ENCODE data around the gene NR6A1.
A peak's percentile ranks its signal among the peaks of the same experiment; 100 is the strongest.

NR6A1 gene

DNA sequence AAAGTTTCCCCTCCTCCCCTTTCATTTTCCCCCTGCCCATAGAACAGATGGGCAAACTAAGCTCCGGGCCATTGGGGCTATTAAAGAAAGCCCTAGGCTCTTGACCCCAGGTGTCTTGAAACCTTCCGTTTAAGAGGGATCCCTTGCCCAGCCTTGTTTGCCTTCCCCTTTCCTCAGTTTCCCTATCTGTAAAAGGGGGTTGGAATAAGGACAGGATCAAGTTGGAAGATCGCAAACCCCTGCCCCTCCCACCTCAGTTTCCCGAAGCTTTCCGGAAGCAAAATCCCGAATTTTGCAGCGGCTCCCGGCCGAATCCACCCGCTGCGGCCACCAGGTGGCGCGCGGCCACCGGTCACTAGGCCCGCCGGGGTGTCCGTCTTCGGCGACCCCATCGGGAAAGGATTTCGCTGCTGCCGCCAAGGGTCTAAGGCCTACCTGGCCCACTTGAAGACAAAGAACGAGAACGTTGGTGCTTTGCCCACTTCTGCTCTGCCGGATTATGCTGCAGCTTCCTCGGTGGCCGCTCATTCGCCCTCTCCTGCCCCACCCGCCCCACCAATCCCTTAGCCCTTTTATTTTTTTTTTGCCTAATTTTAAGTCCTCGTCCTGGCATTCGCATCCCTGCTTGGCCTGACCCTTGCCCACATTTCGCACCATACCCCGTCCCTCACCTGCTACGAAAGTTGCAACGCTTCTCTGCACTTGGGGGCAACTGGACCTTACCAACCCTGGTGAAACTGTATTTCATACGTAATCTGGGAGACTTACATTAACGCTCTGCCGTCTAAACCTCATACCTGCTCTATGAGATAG, 962 bp upstream of the NR6A1 start:
- H3K4me3 ChIP-seq (ENCODE audit: low read length, poor library complexity, severe bottlenecking) = peak overlapping the region; percentile 88
- H3K9me2 ChIP-seq (replicated peaks; ENCODE audit: low read depth, low read length) = no peaks in the 10 kb centered on the region
- peaks cover 16% of the 10 kb centered on the region for H3K79me2 ChIP-seq (ENCODE audit: insufficient read depth, low read length)
- H3K9ac ChIP-seq (ENCODE audit: low read depth, low read length, poor library complexity, severe bottlenecking) = peak overlapping the region; percentile 63
- no peak for TF ChIP-seq EZH2phosphoT487 (IDR thresholded peaks at IDR 0.05; ENCODE audit: borderline replicate concordance)
- TF ChIP-seq, protein P1, sequence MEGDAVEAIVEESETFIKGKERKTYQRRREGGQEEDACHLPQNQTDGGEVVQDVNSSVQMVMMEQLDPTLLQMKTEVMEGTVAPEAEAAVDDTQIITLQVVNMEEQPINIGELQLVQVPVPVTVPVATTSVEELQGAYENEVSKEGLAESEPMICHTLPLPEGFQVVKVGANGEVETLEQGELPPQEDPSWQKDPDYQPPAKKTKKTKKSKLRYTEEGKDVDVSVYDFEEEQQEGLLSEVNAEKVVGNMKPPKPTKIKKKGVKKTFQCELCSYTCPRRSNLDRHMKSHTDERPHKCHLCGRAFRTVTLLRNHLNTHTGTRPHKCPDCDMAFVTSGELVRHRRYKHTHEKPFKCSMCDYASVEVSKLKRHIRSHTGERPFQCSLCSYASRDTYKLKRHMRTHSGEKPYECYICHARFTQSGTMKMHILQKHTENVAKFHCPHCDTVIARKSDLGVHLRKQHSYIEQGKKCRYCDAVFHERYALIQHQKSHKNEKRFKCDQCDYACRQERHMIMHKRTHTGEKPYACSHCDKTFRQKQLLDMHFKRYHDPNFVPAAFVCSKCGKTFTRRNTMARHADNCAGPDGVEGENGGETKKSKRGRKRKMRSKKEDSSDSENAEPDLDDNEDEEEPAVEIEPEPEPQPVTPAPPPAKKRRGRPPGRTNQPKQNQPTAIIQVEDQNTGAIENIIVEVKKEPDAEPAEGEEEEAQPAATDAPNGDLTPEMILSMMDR (conservative IDR thresholded peaks at IDR 0.05; ENCODE audit: low read length) = peak; percentile 97
- H3K4me1 ChIP-seq (ENCODE audit: insufficient read depth, low read length, poor library complexity, severe bottlenecking) = peaks cover 21% of the 10 kb centered on the region
- peak overlapping the region; percentile 95 for H3K4me2 ChIP-seq (ENCODE audit: low read depth, low read length, poor library complexity, severe bottlenecking)
- H3K36me3 ChIP-seq (ENCODE audit: insufficient read depth, low read length) = no peaks in the 10 kb centered on the region
- H3F3A ChIP-seq (ENCODE audit: low read depth) = 0 out of 2 replicates have a peak, but pooled peaks cover 3% of the 10 kb centered on the region
- H2AFZ ChIP-seq (ENCODE audit: low read length) = peak overlapping the region; percentile 81
- H3K9me3 ChIP-seq (ENCODE audit: insufficient read depth, low read depth, low read length) = no peaks in the 10 kb centered on the region
- H3K27me3 ChIP-seq (ENCODE audit: insufficient read depth, low read length, poor library complexity, severe bottlenecking) = no peaks in the 10 kb centered on the region
- H4K20me1 ChIP-seq (ENCODE audit: insufficient read depth, low read length, poor library complexity, severe bottlenecking) = peaks cover 6% of the 10 kb centered on the region

DNA sequence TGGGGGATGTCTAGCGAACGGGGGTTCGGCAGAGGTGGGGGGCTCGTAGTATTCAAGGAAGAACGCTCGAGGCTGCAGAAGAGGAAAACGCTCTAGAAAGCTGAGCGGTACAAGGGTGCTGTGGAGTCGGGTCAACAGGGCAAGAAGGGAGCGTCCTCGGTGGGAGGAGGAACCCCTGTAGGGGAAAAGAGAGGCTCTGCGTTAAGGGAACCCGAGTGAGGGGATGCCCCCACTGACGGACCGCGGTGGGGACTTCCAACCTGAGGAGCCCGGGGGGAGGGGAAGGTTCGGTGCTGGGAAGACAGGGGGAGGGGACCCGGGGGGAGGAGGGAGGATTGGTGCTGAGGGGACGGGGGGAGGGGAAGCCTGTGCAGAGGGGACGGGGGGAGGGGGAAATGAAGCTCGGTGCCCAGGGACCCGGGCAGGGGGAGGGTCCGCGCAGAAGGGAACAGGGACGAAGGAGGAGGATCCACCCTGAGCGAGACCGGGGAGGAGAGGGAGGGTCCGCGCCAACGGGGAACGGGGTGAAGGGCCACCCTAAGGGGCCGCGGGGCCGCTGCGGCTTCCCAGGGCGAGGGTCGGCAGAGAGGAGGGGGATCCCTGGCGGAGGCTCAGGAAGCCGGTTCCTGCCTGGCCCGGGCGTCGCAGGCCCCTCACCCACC, 621 bp downstream of the NR6A1 start:
- H3K27me3 ChIP-seq (ENCODE audit: insufficient read depth, low read length, poor library complexity, severe bottlenecking) = no peaks in the 10 kb centered on the region
- H3K36me3 ChIP-seq (ENCODE audit: insufficient read depth, low read length) = no peaks in the 10 kb centered on the region
- no peaks in the 10 kb centered on the region for H3K9me2 ChIP-seq (replicated peaks; ENCODE audit: low read depth, low read length)
- peak overlapping the region; percentile 95 for H3K4me2 ChIP-seq (ENCODE audit: low read depth, low read length, poor library complexity, severe bottlenecking)
- peak overlapping the region; percentile 81 for H2AFZ ChIP-seq (ENCODE audit: low read length)
- peaks cover 28% of the 10 kb centered on the region for H3K4me1 ChIP-seq (ENCODE audit: insufficient read depth, low read length, poor library complexity, severe bottlenecking)
- H3K9ac ChIP-seq (ENCODE audit: low read depth, low read length, poor library complexity, severe bottlenecking) = peak overlapping the region; percentile 56
- peak overlapping the region; percentile 88 for H3K4me3 ChIP-seq (ENCODE audit: low read length, poor library complexity, severe bottlenecking)
- H3K9me3 ChIP-seq (ENCODE audit: insufficient read depth, low read depth, low read length) = no peaks in the 10 kb centered on the region
- peaks cover 9% of the 10 kb centered on the region for H4K20me1 ChIP-seq (ENCODE audit: insufficient read depth, low read length, poor library complexity, severe bottlenecking)
- H3F3A ChIP-seq (ENCODE audit: low read depth) = 0 out of 2 replicates have a peak, but pooled peaks cover 3% of the 10 kb centered on the region
- peaks cover 28% of the 10 kb centered on the region for H3K79me2 ChIP-seq (ENCODE audit: insufficient read depth, low read length)
- no peak for TF ChIP-seq EZH2phosphoT487 (IDR thresholded peaks at IDR 0.05; ENCODE audit: borderline replicate concordance)
- TF ChIP-seq, protein P1 (conservative IDR thresholded peaks at IDR 0.05; ENCODE audit: low read length) = no peak

DNA sequence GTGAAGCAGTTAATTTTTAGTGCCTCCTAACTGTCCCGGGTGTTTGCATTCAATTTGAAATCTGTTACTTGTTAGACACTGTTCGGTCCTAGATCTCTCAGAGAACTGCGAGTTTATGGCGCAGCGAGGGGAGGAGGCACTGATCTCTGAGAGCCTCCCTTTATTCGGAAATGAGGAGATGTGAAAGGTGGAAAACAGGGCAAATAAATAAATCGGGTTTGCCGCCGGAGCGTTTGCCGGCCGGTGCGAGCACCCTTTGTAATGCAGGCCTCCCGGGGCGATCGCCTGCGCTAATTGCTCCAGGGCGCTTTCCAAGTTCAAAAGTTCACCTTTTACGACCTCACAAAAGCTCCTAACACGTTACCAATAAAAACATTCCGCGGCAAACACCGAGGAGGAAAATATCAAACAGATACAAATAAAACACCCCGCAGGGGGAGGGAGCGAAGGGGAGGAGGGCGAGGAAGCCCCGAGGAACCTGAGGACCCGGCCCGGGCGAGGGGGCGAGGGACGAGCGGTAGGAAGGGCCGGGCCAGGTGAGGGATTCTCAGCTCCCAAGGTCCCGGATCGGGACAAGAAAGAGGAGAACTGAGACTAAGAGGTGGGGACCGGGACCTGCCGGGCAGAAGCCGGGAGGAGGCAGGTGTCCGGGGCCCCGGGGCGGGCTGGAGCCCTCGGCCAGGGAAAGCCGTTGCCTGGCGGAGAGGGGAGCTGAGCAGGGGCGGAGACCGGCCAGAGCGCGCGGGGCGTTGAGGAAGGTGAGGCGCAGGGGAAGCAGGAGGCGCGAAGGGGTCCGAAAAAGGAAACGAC, 1.4 kb downstream of the NR6A1 start:
- H3F3A ChIP-seq (ENCODE audit: low read depth) = 0 out of 2 replicates have a peak, but pooled peaks cover 3% of the 10 kb centered on the region
- peaks cover 9% of the 10 kb centered on the region for H4K20me1 ChIP-seq (ENCODE audit: insufficient read depth, low read length, poor library complexity, severe bottlenecking)
- peak overlapping the region; percentile 81 for H2AFZ ChIP-seq (ENCODE audit: low read length)
- H3K36me3 ChIP-seq (ENCODE audit: insufficient read depth, low read length) = no peaks in the 10 kb centered on the region
- peak overlapping the region; percentile 88 for H3K4me3 ChIP-seq (ENCODE audit: low read length, poor library complexity, severe bottlenecking)
- H3K9me2 ChIP-seq (replicated peaks; ENCODE audit: low read depth, low read length) = no peaks in the 10 kb centered on the region
- H3K9ac ChIP-seq (ENCODE audit: low read depth, low read length, poor library complexity, severe bottlenecking) = peak overlapping the region; percentile 56
- peaks cover 28% of the 10 kb centered on the region for H3K79me2 ChIP-seq (ENCODE audit: insufficient read depth, low read length)
- TF ChIP-seq, protein P1 (conservative IDR thresholded peaks at IDR 0.05; ENCODE audit: low read length) = no peak
- no peak for TF ChIP-seq EZH2phosphoT487 (IDR thresholded peaks at IDR 0.05; ENCODE audit: borderline replicate concordance)
- H3K27me3 ChIP-seq (ENCODE audit: insufficient read depth, low read length, poor library complexity, severe bottlenecking) = no peaks in the 10 kb centered on the region
- H3K4me2 ChIP-seq (ENCODE audit: low read depth, low read length, poor library complexity, severe bottlenecking) = peak overlapping the region; percentile 95
- peaks cover 28% of the 10 kb centered on the region for H3K4me1 ChIP-seq (ENCODE audit: insufficient read depth, low read length, poor library complexity, severe bottlenecking)
- H3K9me3 ChIP-seq (ENCODE audit: insufficient read depth, low read depth, low read length) = no peaks in the 10 kb centered on the region

Measured in Loucy (cell line).